ENCODE results near the gene RERE. TPM values are rescaled to one million over a fixed set of nuclear protein-coding genes. Genes with fewer than 3 reads are reported as not detected.

Gene RERE
- total RNA-seq, 1 experiment from 2014 or later: 40.6 TPM

- Histone ChIP-seq H3K27ac (ENCODE audit: low read depth, low read length) (no peak overlapping the region), H3K79me2 (ENCODE audit: insufficient read depth, low read length) (no peaks in the 10 kb centered on the region), H3K4me3 (replicated peaks in 1 of 2; ENCODE audit: low read depth in 1 of 2, low read length in 2 of 2) (no peak overlapping the region), H3K4me1 (ENCODE audit: control insufficient read depth in 1 of 2, insufficient read depth in 2 of 2, low read length in 2 of 2) (peaks cover 3% of the 10 kb centered on the region in 2 experiments; a peak in 3 of 4 replicates), H3K9ac (ENCODE audit: low read length) (no peak overlapping the region), H3K27me3 (ENCODE audit: insufficient read depth, low read length) (no peaks in the 10 kb centered on the region), H3K9me2 (ENCODE audit: insufficient read depth) (no peaks in the 10 kb centered on the region), H3K4me2 (ENCODE audit: low read length) (no peak overlapping the region), H4K20me1 (ENCODE audit: insufficient read depth) (no peaks in the 10 kb centered on the region), H3K9me3 (ENCODE audit: control insufficient read depth in 1 of 2, insufficient read depth in 1 of 2, low read depth in 1 of 2, low read length in 2 of 2) (no peaks in the 10 kb centered on the region), H3K36me3 (ENCODE audit: control insufficient read depth in 1 of 2, insufficient read depth in 2 of 2, low read length in 2 of 2) (no peaks in the 10 kb centered on the region), H2AFZ (ENCODE audit: low read depth, low read length, poor library complexity, severe bottlenecking) (no peak overlapping the region)
- POLR2A ChIA-PET: no interaction called here
- CTCF ChIA-PET: no interaction called here
- intact Hi-C loops (cut with micrococcal nuclease): no loop called here
- RAD21 ChIA-PET (ENCODE audit: low non-redundant PET in 1 of 2, low total read pairs in 2 of 2, uncharacterized antibody in 2 of 2, unreplicated experiment in 2 of 2): no interaction called here
- no peak for DNase-seq (ENCODE audit: low read depth, low spot score)
- TF ChIP-seq ZNF274 (IDR thresholded peaks at IDR 0.05; ENCODE audit: low read depth, low read length) (no peak), EGR1 (IDR thresholded peaks at IDR 0.05; ENCODE audit: low read depth) (no peak), EZH2phosphoT487 (IDR thresholded peaks at IDR 0.05; ENCODE audit: borderline replicate concordance) (no peak), SRF (IDR thresholded peaks at IDR 0.05; ENCODE audit: low read depth) (no peak), RAD21 (IDR thresholded peaks at IDR 0.05; ENCODE audit: low read depth) (no peak), CEBPB (IDR thresholded peaks at IDR 0.05; ENCODE audit: low read depth) (no peak), ATF3 (IDR thresholded peaks at IDR 0.05) (no peak), FOSL1 (IDR thresholded peaks at IDR 0.05; ENCODE audit: low read depth) (no peak), POLR2AphosphoS5 (IDR thresholded peaks at IDR 0.05; ENCODE audit: low read depth, low read length) (no peak), CTCF (IDR thresholded peaks at IDR 0.05 in 2 of 3, conservative IDR thresholded peaks at IDR 0.05 in 1 of 3; ENCODE audit: borderline replicate concordance in 1 of 3, insufficient read depth in 1 of 3, low read depth in 2 of 3, low read length in 2 of 3) (no peak)
- TF ChIP-seq, protein P1, sequence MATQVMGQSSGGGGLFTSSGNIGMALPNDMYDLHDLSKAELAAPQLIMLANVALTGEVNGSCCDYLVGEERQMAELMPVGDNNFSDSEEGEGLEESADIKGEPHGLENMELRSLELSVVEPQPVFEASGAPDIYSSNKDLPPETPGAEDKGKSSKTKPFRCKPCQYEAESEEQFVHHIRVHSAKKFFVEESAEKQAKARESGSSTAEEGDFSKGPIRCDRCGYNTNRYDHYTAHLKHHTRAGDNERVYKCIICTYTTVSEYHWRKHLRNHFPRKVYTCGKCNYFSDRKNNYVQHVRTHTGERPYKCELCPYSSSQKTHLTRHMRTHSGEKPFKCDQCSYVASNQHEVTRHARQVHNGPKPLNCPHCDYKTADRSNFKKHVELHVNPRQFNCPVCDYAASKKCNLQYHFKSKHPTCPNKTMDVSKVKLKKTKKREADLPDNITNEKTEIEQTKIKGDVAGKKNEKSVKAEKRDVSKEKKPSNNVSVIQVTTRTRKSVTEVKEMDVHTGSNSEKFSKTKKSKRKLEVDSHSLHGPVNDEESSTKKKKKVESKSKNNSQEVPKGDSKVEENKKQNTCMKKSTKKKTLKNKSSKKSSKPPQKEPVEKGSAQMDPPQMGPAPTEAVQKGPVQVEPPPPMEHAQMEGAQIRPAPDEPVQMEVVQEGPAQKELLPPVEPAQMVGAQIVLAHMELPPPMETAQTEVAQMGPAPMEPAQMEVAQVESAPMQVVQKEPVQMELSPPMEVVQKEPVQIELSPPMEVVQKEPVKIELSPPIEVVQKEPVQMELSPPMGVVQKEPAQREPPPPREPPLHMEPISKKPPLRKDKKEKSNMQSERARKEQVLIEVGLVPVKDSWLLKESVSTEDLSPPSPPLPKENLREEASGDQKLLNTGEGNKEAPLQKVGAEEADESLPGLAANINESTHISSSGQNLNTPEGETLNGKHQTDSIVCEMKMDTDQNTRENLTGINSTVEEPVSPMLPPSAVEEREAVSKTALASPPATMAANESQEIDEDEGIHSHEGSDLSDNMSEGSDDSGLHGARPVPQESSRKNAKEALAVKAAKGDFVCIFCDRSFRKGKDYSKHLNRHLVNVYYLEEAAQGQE (IDR thresholded peaks at IDR 0.05; ENCODE audit: low read depth): no peak
- TF ChIP-seq, protein P2, sequence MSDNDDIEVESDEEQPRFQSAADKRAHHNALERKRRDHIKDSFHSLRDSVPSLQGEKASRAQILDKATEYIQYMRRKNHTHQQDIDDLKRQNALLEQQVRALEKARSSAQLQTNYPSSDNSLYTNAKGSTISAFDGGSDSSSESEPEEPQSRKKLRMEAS (IDR thresholded peaks at IDR 0.05): no peak
- no peak for ATAC-seq
- BruUV-seq (replicated peaks): no TSS peak
These were observed 330.2 kb downstream of the RERE start for GRCh38 chr1:8487249-8487648.
